ENCODE data around the gene SGCA. TPM values are rescaled to one million over a fixed set of nuclear protein-coding genes. Genes with fewer than 3 reads are reported as not detected.

SGCA gene
- total and polyA plus RNA-seq, 9 of the 15 experiments (the other 6 are each of a cell fraction or from before 2014, with no cell fraction given), result not detected

DNA sequence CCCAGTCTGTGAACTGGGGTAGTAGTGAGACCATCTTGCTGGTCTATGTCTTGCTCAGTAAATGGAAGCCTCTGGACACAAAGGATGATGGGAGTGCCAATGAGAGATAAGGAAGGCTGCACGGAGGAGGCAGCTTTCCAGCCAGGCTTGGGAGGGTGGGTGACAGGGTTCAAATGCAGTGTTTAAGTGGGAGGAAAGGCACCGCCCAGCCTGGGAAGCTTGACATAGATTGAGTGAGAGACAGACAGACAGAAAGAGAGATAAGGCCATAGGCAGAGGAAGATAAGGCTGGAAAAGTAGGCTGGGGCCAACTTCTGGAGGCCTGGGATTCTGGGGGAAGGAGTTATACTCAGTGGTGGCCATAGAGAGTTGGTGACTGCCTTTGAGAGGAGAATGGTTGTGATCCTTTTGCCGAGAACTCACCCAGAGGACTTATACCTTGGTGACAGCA is 42.8 kb downstream of the SGCA start (continued):
- TF ChIP-seq, protein P1, sequence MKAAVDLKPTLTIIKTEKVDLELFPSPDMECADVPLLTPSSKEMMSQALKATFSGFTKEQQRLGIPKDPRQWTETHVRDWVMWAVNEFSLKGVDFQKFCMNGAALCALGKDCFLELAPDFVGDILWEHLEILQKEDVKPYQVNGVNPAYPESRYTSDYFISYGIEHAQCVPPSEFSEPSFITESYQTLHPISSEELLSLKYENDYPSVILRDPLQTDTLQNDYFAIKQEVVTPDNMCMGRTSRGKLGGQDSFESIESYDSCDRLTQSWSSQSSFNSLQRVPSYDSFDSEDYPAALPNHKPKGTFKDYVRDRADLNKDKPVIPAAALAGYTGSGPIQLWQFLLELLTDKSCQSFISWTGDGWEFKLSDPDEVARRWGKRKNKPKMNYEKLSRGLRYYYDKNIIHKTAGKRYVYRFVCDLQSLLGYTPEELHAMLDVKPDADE (conservative IDR thresholded peaks at IDR 0.05; ENCODE audit: control insufficient read depth, low read depth, low read length), result no peak
- no peak for TF ChIP-seq TCFL5 (CRISPR knock-in tag; conservative IDR thresholded peaks at IDR 0.05)
- TF ChIP-seq, protein P2, sequence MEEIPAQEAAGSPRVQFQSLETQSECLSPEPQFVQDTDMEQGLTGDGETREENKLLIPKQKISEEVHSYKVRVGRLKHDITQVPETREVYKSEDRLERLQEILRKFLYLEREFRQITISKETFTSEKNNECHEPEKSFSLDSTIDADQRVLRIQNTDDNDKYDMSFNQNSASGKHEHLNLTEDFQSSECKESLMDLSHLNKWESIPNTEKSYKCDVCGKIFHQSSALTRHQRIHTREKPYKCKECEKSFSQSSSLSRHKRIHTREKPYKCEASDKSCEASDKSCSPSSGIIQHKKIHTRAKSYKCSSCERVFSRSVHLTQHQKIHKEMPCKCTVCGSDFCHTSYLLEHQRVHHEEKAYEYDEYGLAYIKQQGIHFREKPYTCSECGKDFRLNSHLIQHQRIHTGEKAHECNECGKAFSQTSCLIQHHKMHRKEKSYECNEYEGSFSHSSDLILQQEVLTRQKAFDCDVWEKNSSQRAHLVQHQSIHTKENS (CRISPR knock-in tag; IDR thresholded peaks at IDR 0.05), result no peak
- no peak for TF ChIP-seq POLR2AphosphoS2 (IDR thresholded peaks at IDR 0.05; ENCODE audit: low read length)
- no peak for TF ChIP-seq TCF7L2 (IDR thresholded peaks at IDR 0.05; ENCODE audit: low read depth, low read length)
- TF ChIP-seq E2F1 (CRISPR knock-in tag; IDR thresholded peaks at IDR 0.05), result no peak
- TF ChIP-seq RCOR1 (IDR thresholded peaks at IDR 0.05; ENCODE audit: borderline replicate concordance in 1 of 2, low read depth in 2 of 2, low read length in 2 of 2), result peak; percentile 37 to 98; a peak in 3 of 4 replicates
- TF ChIP-seq SFPQ (IDR thresholded peaks at IDR 0.05; ENCODE audit: low read depth, low read length), result no peak
- no peak for TF ChIP-seq RHOXF2B (CRISPR knock-in tag; conservative IDR thresholded peaks at IDR 0.05)
- TF ChIP-seq, protein P3, sequence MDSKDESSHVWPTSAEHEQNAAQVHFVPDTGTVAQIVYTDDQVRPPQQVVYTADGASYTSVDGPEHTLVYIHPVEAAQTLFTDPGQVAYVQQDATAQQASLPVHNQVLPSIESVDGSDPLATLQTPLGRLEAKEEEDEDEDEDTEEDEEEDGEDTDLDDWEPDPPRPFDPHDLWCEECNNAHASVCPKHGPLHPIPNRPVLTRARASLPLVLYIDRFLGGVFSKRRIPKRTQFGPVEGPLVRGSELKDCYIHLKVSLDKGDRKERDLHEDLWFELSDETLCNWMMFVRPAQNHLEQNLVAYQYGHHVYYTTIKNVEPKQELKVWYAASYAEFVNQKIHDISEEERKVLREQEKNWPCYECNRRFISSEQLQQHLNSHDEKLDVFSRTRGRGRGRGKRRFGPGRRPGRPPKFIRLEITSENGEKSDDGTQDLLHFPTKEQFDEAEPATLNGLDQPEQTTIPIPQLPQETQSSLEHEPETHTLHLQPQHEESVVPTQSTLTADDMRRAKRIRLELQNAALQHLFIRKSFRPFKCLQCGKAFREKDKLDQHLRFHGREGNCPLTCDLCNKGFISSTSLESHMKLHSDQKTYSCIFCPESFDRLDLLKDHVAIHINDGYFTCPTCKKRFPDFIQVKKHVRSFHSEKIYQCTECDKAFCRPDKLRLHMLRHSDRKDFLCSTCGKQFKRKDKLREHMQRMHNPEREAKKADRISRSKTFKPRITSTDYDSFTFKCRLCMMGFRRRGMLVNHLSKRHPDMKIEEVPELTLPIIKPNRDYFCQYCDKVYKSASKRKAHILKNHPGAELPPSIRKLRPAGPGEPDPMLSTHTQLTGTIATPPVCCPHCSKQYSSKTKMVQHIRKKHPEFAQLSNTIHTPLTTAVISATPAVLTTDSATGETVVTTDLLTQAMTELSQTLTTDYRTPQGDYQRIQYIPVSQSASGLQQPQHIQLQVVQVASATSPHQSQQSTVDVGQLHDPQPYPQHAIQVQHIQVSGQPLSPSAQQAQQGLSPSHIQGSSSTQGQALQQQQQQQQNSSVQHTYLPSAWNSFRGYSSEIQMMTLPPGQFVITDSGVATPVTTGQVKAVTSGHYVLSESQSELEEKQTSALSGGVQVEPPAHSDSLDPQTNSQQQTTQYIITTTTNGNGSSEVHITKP (IDR thresholded peaks at IDR 0.05; ENCODE audit: partially characterized antibody), result peak; percentile 46
- 0 out of 2 replicates have a peak, but pooled peaks have one; percentile 15 for TF ChIP-seq NR2C2 (CRISPR knock-in tag; IDR thresholded peaks at IDR 0.05)
- peak; percentile 65; the same call in 1 of the 2 replicates for TF ChIP-seq NR2C2 (tag; IDR thresholded peaks at IDR 0.05)
- no peak for TF ChIP-seq ZNF740 (CRISPR knock-in tag; IDR thresholded peaks at IDR 0.05)
- no peak for TF ChIP-seq ZNF740 (tag; IDR thresholded peaks at IDR 0.05)
- no peak for TF ChIP-seq SUPT5H (IDR thresholded peaks at IDR 0.05)
